ENCODE data around the gene MRPL20.

MRPL20 gene

DNA sequence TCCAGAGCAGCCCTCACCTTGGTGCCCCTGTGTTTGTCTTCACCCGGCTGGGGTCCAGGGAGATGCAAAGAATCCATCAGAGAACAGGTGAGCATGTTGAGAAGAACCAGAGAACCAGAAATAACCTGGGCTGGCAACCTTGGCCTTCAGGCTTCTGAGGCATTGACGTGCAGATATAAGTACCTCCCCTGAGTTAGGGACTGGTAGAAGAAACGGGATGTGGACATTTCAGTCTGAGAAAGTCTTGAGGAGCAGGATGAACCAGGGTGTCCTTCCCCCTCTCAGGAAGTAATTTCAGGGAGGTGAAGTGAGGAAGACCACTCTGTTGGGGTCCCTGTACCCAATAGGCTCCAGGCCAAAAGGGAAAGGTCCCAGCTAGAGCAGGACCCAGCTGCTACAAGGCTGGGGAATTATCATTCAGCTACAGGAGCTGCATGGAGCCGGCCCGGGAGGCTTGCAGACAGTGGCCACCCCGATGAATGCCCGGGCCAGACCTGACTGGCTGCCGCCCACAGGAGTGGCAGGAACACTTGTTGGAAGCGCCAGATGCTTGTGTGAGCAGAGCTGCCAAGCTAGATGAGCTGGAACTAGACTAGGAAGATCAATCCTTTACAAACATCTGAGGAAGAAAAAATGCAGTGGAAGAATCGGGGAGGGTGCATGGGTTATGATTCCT lies 30.4 kb downstream of the MRPL20 start:
- H3K27ac ChIP-seq: peak overlapping the region; percentile 84; the same call in 1 of the 2 replicates

DNA sequence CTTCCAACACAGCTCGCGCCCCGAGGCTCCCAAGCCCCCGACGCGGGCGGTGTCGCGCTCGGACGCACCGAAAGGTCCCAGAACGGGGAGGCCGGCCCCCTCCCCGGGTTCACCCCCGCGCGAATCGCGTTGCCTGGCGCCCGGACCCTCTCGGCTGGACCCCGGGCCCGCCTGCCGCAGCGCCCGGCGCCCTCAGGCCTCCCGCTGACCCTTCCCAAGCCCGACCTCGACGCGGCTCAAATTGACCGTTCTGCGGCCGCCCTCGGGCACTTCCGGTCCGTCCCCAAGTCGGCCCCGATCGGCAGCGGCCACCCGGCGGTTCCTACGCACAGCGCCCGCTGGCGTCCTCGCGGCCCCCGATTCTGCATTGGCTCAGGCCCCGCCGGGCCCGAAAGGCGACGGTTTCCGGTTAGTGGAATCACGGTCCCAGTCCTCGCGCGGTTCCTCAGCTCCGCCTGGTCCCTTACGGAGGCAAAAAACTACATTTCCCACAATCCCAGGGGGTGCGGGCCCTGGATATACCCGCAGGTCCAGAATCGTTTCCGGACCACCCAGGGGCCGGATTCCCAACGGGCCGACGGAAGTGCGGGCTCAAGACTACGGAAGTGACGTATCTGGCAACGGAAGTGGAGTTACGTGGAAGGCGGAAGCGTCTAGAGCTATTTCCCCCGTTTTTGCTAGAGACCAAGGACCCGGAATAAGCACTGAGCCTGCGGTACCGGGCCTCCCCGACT lies 32.0 kb downstream of the MRPL20 start, which contains the start of gene AURKAIP1:
Gene AURKAIP1, minus strand, starts transcription at position 279 of the 734 bp plus-strand sequence. CDS start 451 bp downstream, outside the sequence.
- peak within 1 kb of the TSS; percentile 84 for H3K27ac ChIP-seq
- no peak for TF ChIP-seq ZFX (IDR thresholded peaks at IDR 0.05; ENCODE audit: borderline replicate concordance)
- TF ChIP-seq, protein P1, sequence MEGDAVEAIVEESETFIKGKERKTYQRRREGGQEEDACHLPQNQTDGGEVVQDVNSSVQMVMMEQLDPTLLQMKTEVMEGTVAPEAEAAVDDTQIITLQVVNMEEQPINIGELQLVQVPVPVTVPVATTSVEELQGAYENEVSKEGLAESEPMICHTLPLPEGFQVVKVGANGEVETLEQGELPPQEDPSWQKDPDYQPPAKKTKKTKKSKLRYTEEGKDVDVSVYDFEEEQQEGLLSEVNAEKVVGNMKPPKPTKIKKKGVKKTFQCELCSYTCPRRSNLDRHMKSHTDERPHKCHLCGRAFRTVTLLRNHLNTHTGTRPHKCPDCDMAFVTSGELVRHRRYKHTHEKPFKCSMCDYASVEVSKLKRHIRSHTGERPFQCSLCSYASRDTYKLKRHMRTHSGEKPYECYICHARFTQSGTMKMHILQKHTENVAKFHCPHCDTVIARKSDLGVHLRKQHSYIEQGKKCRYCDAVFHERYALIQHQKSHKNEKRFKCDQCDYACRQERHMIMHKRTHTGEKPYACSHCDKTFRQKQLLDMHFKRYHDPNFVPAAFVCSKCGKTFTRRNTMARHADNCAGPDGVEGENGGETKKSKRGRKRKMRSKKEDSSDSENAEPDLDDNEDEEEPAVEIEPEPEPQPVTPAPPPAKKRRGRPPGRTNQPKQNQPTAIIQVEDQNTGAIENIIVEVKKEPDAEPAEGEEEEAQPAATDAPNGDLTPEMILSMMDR (IDR thresholded peaks at IDR 0.05): peak; percentile 34

More for the DNA sequence above, 30.4 kb downstream of the MRPL20 start:
- TF ChIP-seq, protein P1 (IDR thresholded peaks at IDR 0.05): no peak

DNA sequence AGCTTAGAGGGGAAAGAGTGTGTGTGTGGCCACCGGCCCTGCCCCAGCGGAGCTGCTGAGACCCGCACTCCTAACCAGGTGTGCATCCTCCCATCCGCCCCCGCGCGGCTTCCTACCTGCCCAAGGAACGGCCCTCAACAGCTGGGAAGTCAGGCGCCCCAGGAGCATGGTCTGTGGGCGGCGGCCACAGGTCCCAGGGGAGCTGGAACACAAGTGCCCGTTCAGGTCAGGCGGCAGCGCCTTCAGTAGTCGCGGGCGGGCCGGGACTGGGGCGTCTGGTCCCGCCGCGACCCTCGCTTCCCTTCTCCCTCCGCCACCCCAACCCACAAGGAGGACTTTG lies 32.5 kb downstream of the MRPL20 start:
- TF ChIP-seq ZFX (IDR thresholded peaks at IDR 0.05; ENCODE audit: borderline replicate concordance): no peak
- TF ChIP-seq, protein P1 (IDR thresholded peaks at IDR 0.05): no peak
- peak overlapping the region; percentile 84 for H3K27ac ChIP-seq

DNA sequence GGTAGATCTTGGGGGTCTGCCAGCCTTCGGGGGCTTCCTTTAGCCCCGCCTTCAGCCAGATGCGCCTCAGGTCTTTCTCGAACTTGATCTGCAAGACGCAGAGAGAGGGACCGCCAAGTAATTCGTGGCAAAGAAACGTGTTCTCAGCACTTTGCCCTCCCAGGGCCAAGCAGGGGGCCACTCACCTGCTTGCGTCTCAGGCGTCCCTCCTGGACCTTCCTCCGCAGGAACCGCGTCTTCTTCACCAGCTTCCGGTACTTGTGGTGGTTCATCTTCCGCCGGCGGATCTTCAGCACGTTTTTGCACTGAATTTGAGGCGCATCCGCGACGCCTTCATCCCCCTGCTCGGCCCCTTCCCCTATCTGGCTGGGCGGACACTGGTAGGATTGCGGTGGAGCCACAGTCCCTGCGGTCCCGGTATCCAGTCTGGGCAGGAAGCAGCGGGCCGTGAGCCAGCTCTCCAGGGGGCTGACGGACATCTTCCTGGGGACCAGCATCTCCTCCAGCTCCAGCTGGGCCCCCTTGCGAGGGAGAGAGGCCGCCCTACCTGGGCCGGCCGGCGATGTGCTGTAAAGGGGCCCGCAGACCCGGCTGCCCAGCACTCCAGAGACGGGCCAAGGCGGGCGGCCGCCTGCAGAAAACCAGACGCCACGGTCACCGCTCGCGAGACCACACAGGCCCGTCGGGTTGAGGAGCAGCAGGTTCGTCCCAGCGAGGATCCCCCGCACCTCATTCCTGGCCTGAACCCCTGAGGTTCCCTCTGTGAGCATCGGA lies 33.1 kb downstream of the MRPL20 start:
- TF ChIP-seq, protein P1 (IDR thresholded peaks at IDR 0.05): no peak
- no peak for TF ChIP-seq ZFX (IDR thresholded peaks at IDR 0.05; ENCODE audit: borderline replicate concordance)
- peak overlapping the region; percentile 84 for H3K27ac ChIP-seq

- no peak for TF ChIP-seq ZFX (IDR thresholded peaks at IDR 0.05; ENCODE audit: borderline replicate concordance)
- TF ChIP-seq, protein P1 (IDR thresholded peaks at IDR 0.05): no peak
- H3K27ac ChIP-seq: 0 out of 2 replicates have a peak overlapping the region, but pooled peaks have one; percentile 84
These were observed 33.9 kb downstream of the MRPL20 start for GRCh38 chr1:1373051-1373814.

GRCh38 chr1:1371746-1372711 lies 35.1 kb downstream of the MRPL20 start:
- H3K27ac ChIP-seq: no peak overlapping the region
- TF ChIP-seq ZFX (IDR thresholded peaks at IDR 0.05; ENCODE audit: borderline replicate concordance): no peak
- TF ChIP-seq, protein P1 (IDR thresholded peaks at IDR 0.05): peak; percentile 97

Measured in 22Rv1 (cell line).